GM12878 (cell line): ENCODE results near the gene CSMD2. TPM values are rescaled to one million over a fixed set of nuclear protein-coding genes. Genes with fewer than 3 reads are reported as not detected.

Experiments used
- ATAC-seq: fragments of 200-7000 bp; cut with Tn5 transposase; 3 replicates; pipeline ENCODE4 v1.9.1; 2020; ENCODE audit warnings: mild to moderate bottlenecking, moderate library complexity
- BruUV-seq: library from RNA; stranded (reverse); fragments of 400-500 nt; replicated peaks from 2 replicates; lab custom pipeline; 2021; lab: Mats Ljungman, UMichigan
- CTCF ChIA-PET: fragments of 300-600 bp; sonication (Branson Sonifier 250); formaldehyde crosslinking; extraction: SDS; loops from one replicate; lab custom pipeline; 2021; ENCODE audit warnings: inconsistent platforms; lab: Yijun Ruan, JAX
- POLR2A ChIA-PET: fragments of 350-600 bp; formaldehyde crosslinking; extraction: SDS; loops from one replicate; lab custom pipeline; 2021; ENCODE audit warnings: inconsistent platforms; lab: Charles Lee
- RAD21 ChIA-PET: fragments of 300-600 bp; sonication (Branson Sonifier 250); formaldehyde crosslinking; loops from one replicate; lab custom pipeline; 2023; ENCODE audit warnings: antibody characterized with exemption; ENCODE audit not compliant: unreplicated experiment; lab: Charles Lee
- SMC1A ChIA-PET: fragments of 300-600 bp; sonication (Branson Sonifier 250); formaldehyde crosslinking; loops from one replicate; lab custom pipeline; 2023; ENCODE audit not compliant: unreplicated experiment, uncharacterized antibody; lab: Charles Lee
- DNase-seq: peaks from one replicate; pipeline ENCODE4 v3.0.0-alpha.2; 2011; ENCODE audit warnings: low read depth, low spot score
- FAIRE-seq: peaks from 3 replicates; lab custom pipeline; 2011; peaks lifted over from hg19 to GRCh38; lab: Jason Lieb, UNC
- H2AFZ ChIP-seq: 2 replicates; pipeline ENCODE4 v1.6.0; 2011; ENCODE audit warnings: low read depth, low read length, control low read depth; ENCODE audit not compliant: control insufficient read depth
- H3K27ac ChIP-seq: 2 replicates; pipeline ENCODE4 v1.5.1; 2011; ENCODE audit warnings: control low read depth; ENCODE audit not compliant: control insufficient read depth, insufficient read depth
- H3K27me3 ChIP-seq, 2 experiments: replicated peaks in 1 of 2; 2 replicates each; pipeline versions ENCODE4 v1.6.0 to v1.6.1; 2011; ENCODE audit warnings: low read length in 1 of 2; ENCODE audit not compliant: control insufficient read depth in 2 of 2, insufficient read depth in 2 of 2
- H3K36me3 ChIP-seq, 2 experiments: 2 replicates each; pipeline ENCODE4 v1.5.1; 2011; ENCODE audit warnings: low read length in 1 of 2; ENCODE audit not compliant: control insufficient read depth in 2 of 2, insufficient read depth in 2 of 2
- H3K4me1 ChIP-seq: 2 replicates; pipeline ENCODE4 v1.6.1; 2011; ENCODE audit warnings: mild to moderate bottlenecking, low read length, moderate library complexity, mixed read lengths; ENCODE audit not compliant: control insufficient read depth, insufficient read depth
- H3K4me2 ChIP-seq: 2 replicates; pipeline ENCODE4 v1.6.0; 2011; ENCODE audit warnings: control low read depth; ENCODE audit not compliant: control insufficient read depth, insufficient read depth
- H3K4me3 ChIP-seq: fragments of 200-600 bp; sonication (generic); 2 replicates; pipeline ENCODE4 v1.5.1; 2016
- H3K79me2 ChIP-seq: 2 replicates; pipeline ENCODE4 v1.6.0; 2011; ENCODE audit warnings: low read length; ENCODE audit not compliant: control insufficient read depth, insufficient read depth
- H3K9ac ChIP-seq: 2 replicates; pipeline ENCODE4 v1.8.0; 2011; ENCODE audit warnings: low read length, control low read depth, mixed read lengths; ENCODE audit not compliant: control insufficient read depth, insufficient read depth
- H3K9me3 ChIP-seq: replicated peaks from 3 replicates; pipeline ENCODE4 v1.5.1; 2011; ENCODE audit warnings: mild to moderate bottlenecking, low read length; ENCODE audit not compliant: control insufficient read depth, insufficient read depth
- H4K20me1 ChIP-seq: 2 replicates; pipeline ENCODE4 v1.6.0; 2011; ENCODE audit not compliant: control insufficient read depth, insufficient read depth
- ATF7 ChIP-seq: fragments of 450-650 bp; IDR thresholded peaks from 2 replicates; pipeline ENCODE4 v1.6.1; 2016; ENCODE audit warnings: low read depth, mild to moderate bottlenecking
- CHD4 ChIP-seq: fragments of 200-600 bp; sonication (generic); IDR thresholded peaks from 2 replicates; pipeline ENCODE4 v1.6.1; 2016; ENCODE audit warnings: mild to moderate bottlenecking
- CTCF ChIP-seq, 3 experiments: IDR thresholded peaks in 2 of 3; conservative IDR thresholded peaks in 1 of 3; 2 replicates each; pipeline ENCODE4 v1.5.1; 2011; ENCODE audit warnings: low read depth in 3 of 3, low read length in 3 of 3, mild to moderate bottlenecking in 3 of 3, control low read depth in 2 of 3, moderate library complexity in 2 of 3, inconsistent platforms in 1 of 3, mixed read lengths in 1 of 3; ENCODE audit not compliant: control insufficient read depth in 2 of 3, insufficient read depth in 1 of 3; ENCODE audit errors: extremely low read depth in 1 of 3
- ELK1 ChIP-seq: IDR thresholded peaks from 2 replicates; pipeline ENCODE4 v1.6.1; 2012; ENCODE audit warnings: low read depth, low read length, improper control_type of control experiment
- EZH2 ChIP-seq: IDR thresholded peaks from 2 replicates; pipeline ENCODE4 v1.6.1; 2012; ENCODE audit warnings: low read depth, mild to moderate bottlenecking, control low read depth, inconsistent platforms, low read length, borderline replicate concordance; ENCODE audit not compliant: control insufficient read depth
- FOS ChIP-seq: IDR thresholded peaks from 3 replicates; pipeline ENCODE4 v1.6.1; 2011; ENCODE audit warnings: borderline replicate concordance; ENCODE audit not compliant: insufficient read length; ENCODE audit errors: extremely low read depth
- GATAD2B ChIP-seq: fragments of 450-650 bp; conservative IDR thresholded peaks from 2 replicates; pipeline ENCODE4 v1.6.1; 2017; ENCODE audit warnings: low read depth, mild to moderate bottlenecking, moderate library complexity
- NR2F1 ChIP-seq: fragments of 450-650 bp; conservative IDR thresholded peaks from 2 replicates; pipeline ENCODE4 v1.6.1; 2017; ENCODE audit warnings: mild to moderate bottlenecking
- NRF1 ChIP-seq: conservative IDR thresholded peaks from 2 replicates; pipeline ENCODE4 v1.6.1; 2011; ENCODE audit warnings: mild to moderate bottlenecking, low read depth, low read length, improper control_type of control experiment
- STAT3 ChIP-seq: IDR thresholded peaks from 2 replicates; pipeline ENCODE4 v1.6.1; 2011; ENCODE audit warnings: low read depth, low read length, improper control_type of control experiment
- TAF1 ChIP-seq: IDR thresholded peaks from 2 replicates; pipeline ENCODE4 v1.6.1; 2011; ENCODE audit warnings: mild to moderate bottlenecking, low read depth, low read length, borderline replicate concordance
- TCF7 ChIP-seq: IDR thresholded peaks from 2 replicates; pipeline ENCODE4 v1.6.1; 2014; ENCODE audit warnings: antibody characterized with exemption, borderline replicate concordance
- ZSCAN29 ChIP-seq: fragments of 450-650 bp; IDR thresholded peaks from 2 replicates; pipeline ENCODE4 v1.6.1; 2017; ENCODE audit warnings: mild to moderate bottlenecking, moderate library complexity
- WGBS: methylation state at CpG from one replicate; pipeline ENCODE4 v1.1.6; 2016; ENCODE audit warnings: low lambda C conversion rate; ENCODE audit not compliant: insufficient replicate concordance, insufficient coverage; ENCODE audit errors: missing lambda C conversion rate; 5-methylcytosine and 5-hydroxymethylcytosine counted together
- in situ Hi-C: fragments of 300-500 bp; cut with MboI; formaldehyde crosslinking; loops from 9 replicates; pipeline ENCODE4 v1.14.3; 2018; ENCODE audit warnings: mixed read lengths
- intact Hi-C: fragments of 100-400 bp; cut with micrococcal nuclease; formaldehyde crosslinking; loops from one replicate; pipeline ENCODE4 v1.14.2; 2022; ENCODE audit not compliant: unreplicated experiment
- polyA plus RNA-seq, 11 experiments: library from polyadenylated mRNA; depleted of rRNA in 4 of 11; unstranded in 6 of 11; stranded (reverse) in 5 of 11; fragments of >200 nt; fragmentation: Nextera tagmentation in 4 of 11; fragmentation: Illumina TruSeq in 1 of 11; extraction: Ambion mirVana in 4 of 11; extraction: Trizol in 1 of 11; gene quantifications; 1 replicate in 1 of 11; 2 replicates in 10 of 11; pipeline versions ENCODE4 v1.2.1 to v1.2.3, GENCODE V29; 2011 to 2016; ENCODE audit warnings: inconsistent platforms in 2 of 11, missing spikeins in 2 of 11, low read depth in 1 of 11
- total RNA-seq, 4 experiments: library from RNA; depleted of rRNA in 3 of 4; stranded (reverse); fragments of >200 nt in 3 of 4; fragmentation: Illumina TruSeq in 1 of 4; extraction: Trizol in 1 of 4; gene quantifications; 2 replicates each; pipeline versions ENCODE4 v1.2.1 to v1.2.3, GENCODE V29; 2013 to 2021

The CSMD2 gene
- total and polyA plus RNA-seq, 10 of the 15 experiments (the other 5 are each of a cell fraction or from before 2014, with no cell fraction given), result under 0.01 TPM; not detected in 9

- H3K4me2 ChIP-seq, result no peak overlapping the region
- RAD21 ChIA-PET, result no interaction called here
- in situ Hi-C loops (loop anchor here (10.0 kb wide), 3 partner anchors 530 to 1110 kb away; partner anchors contain the start of gene CSMD2), intact Hi-C loops (loop anchor here (10.0 kb wide), 1 partner anchor 380 kb away; no protein-coding TSS in a partner anchor)
- peak; percentile 79 for ATAC-seq
- no TSS peak for BruUV-seq
- no peak for DNase-seq
- under 1% methylated on average over 9 of the region's 9 CpGs for WGBS
- TF ChIP-seq CTCF (IDR thresholded peaks at IDR 0.05 in 2 of 3, conservative IDR thresholded peaks at IDR 0.05 in 1 of 3; ENCODE audit: control insufficient read depth in 2 of 3, extremely low read depth in 1 of 3, insufficient read depth in 1 of 3, low read depth in 3 of 3, low read length in 3 of 3), result peak; percentile 44 to 67 (median 66)
- TF ChIP-seq FOS, result no peak
- H2AFZ ChIP-seq, result no peak overlapping the region
- H3K27ac ChIP-seq, result no peak overlapping the region
- H4K20me1 ChIP-seq, result peaks cover 2% of the 10 kb centered on the region; the same call in 1 of the 2 replicates
- POLR2A ChIA-PET, result no interaction called here
- H3K36me3 ChIP-seq, result no peaks in the 10 kb centered on the region
- SMC1A ChIA-PET, result no interaction called here
- H3K9ac ChIP-seq, result no peak overlapping the region
- CTCF ChIA-PET, result interaction anchor here (4.9 kb wide), 1 partner anchor 1108 kb away, joined by 37 read pairs; no protein-coding TSS in a partner anchor
- no peak for FAIRE-seq
- H3K4me1 ChIP-seq, result no peaks in the 10 kb centered on the region
- peaks cover 0 to 4% of the 10 kb centered on the region in 2 experiments; a peak in 2 of 4 replicates for H3K27me3 ChIP-seq
- no peak overlapping the region for H3K4me3 ChIP-seq
- H3K9me3 ChIP-seq, result no peaks in the 10 kb centered on the region
- H3K79me2 ChIP-seq, result no peaks in the 10 kb centered on the region
Observed at GRCh38 chr1:33634806-33635205, 530.2 kb downstream of the CSMD2 start.

- no peaks in the 10 kb centered on the region for H3K79me2 ChIP-seq
- H3K4me2 ChIP-seq, result no peak overlapping the region
- ChIA-PET CTCF (interaction anchor here (1.1 to 4.9 kb wide), 6 partner anchors 19 to 1109 kb away, joined by 3 to 37 read pairs (median 10); no protein-coding TSS in a partner anchor), POLR2A (no interaction called here), RAD21 (interaction anchor here (1.8 to 2.0 kb wide), 2 partner anchors 380 to 1109 kb away, joined by 5 to 18 read pairs; no protein-coding TSS in a partner anchor), SMC1A (interaction anchor here (1.0 to 1.3 kb wide), 2 partner anchors 8 to 379 kb away, joined by 3 read pairs; no protein-coding TSS in a partner anchor)
- intact Hi-C loops (loop anchor here (10.0 kb wide), 1 partner anchor 381 kb away; no protein-coding TSS in a partner anchor), in situ Hi-C loops (loop anchor here (10.0 kb wide), 3 partner anchors 531 to 1111 kb away; partner anchors contain the start of gene CSMD2)
- TF ChIP-seq NR2F1, result no peak
- TF ChIP-seq EZH2, result no peak
- no peak for TF ChIP-seq STAT3
- TF ChIP-seq TCF7, result no peak
- no peak for TF ChIP-seq ZSCAN29
- TF ChIP-seq ELK1, result no peak
- TF ChIP-seq NRF1, result no peak
- no peak for TF ChIP-seq TAF1
- TF ChIP-seq CHD4, result no peak
- no peak for TF ChIP-seq ATF7
- no peak for TF ChIP-seq GATAD2B
- H4K20me1 ChIP-seq, result peaks cover 2% of the 10 kb centered on the region; the same call in 1 of the 2 replicates
- no peak for ATAC-seq
- no peaks in the 10 kb centered on the region for H3K9me3 ChIP-seq
- 28% methylated on average over 5 of the region's 5 CpGs for WGBS
- no peak overlapping the region for H3K4me3 ChIP-seq
- no TSS peak for BruUV-seq
- FAIRE-seq, result no peak
- H3K9ac ChIP-seq, result no peak overlapping the region
- H3K27ac ChIP-seq, result no peak overlapping the region
- peaks cover 0 to 4% of the 10 kb centered on the region in 2 experiments; a peak in 2 of 4 replicates for H3K27me3 ChIP-seq
- DNase-seq, result no peak
- H3K4me1 ChIP-seq, result no peaks in the 10 kb centered on the region
- H3K36me3 ChIP-seq, result no peaks in the 10 kb centered on the region
- H2AFZ ChIP-seq, result no peak overlapping the region
Observed at GRCh38 chr1:33634143-33634542, 530.9 kb downstream of the CSMD2 start.
